OCI-M2 (cell line): Measurements from ENCODE around the gene STC2.
A peak's percentile ranks its signal among the peaks of the same experiment; 100 is the strongest.
"Not testable (repeated sequence)": the region's sequence is repeated elsewhere in the genome, so short reads cannot be mapped to it uniquely, and the experiment has no call there.

Experiments used
- DNase-seq: peaks from one replicate; lab custom pipeline; 2025; ENCODE audit not compliant: unreplicated experiment; lab: John Stamatoyannopoulos, UW

Gene STC2, protein sequence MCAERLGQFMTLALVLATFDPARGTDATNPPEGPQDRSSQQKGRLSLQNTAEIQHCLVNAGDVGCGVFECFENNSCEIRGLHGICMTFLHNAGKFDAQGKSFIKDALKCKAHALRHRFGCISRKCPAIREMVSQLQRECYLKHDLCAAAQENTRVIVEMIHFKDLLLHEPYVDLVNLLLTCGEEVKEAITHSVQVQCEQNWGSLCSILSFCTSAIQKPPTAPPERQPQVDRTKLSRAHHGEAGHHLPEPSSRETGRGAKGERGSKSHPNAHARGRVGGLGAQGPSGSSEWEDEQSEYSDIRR

DNA sequence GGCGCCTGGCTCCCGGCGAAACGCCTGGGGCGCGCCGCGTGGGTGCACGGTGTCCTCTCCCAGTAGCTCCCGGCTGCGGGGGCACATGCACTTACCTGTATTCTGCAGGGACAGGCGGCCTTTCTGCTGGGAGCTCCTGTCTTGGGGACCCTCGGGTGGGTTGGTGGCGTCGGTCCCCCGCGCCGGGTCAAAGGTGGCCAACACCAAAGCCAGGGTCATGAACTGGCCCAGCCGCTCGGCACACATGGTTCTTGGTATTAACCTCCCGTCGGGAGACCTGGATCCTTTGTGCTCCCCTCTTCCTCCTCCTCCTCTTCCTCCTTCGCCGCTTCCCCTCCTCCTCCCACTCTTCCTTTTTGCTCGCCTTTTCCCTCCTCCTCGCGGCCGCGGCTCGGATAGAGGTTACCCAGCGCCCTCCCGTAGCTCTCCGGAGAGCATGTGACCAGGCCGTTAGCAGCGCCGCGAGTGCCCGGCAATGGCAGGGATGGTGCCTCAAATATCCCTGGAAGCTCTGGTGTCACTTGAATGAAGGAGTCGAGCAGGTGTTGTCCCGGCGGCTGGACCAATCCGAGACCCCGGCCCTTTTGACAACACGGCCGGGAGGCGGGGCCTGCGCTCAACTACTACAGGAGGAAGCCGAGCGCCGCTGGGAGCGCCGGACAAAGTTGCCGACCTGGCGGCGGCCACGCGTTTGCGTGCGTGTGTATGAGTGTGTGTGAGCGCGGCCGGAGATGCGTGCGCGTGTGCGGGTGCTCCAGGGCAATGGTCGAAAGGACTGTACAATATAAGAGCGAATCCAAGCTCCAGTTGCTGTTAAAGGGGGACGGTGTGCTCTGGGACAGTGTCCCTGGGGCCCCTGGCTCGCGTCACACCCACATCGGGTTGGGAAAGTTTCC lies at the start of gene STC2:
Gene STC2, minus strand, starts transcription at position 467 of the 896 bp plus-strand sequence. Its CDS starts 221 bp downstream, at position 246.
- DNase-seq, result peak; percentile 8

- DNase-seq, result no peak
Observed at GRCh38 chr5:173371400-173371799, 43.2 kb upstream of the STC2 start.

- DNase-seq, result not testable (repeated sequence)
Observed at GRCh38 chr5:173363406-173363805, 35.2 kb upstream of the STC2 start.

GRCh38 chr5:173355561-173355960 lies 27.3 kb upstream of the STC2 start:
- no peak for DNase-seq

DNA sequence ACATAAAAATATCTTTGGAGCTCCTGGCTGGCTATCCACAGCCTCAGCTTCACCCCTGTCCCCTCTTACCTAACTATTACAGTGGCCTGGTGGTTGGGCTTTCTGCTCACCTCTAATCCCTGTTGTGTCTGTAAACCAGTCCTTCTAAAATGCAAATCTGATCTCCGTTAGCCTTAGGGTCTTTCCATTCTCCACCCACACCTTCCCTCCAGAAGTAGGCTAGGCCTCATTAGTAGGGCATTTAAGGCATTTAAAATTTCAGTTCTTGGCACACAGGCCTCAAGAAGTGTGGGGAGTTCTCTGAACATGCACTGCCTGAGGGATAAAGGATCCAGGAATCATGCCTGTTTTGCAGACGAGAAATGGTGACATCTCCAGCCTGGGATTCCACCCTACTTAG lies 26.4 kb upstream of the STC2 start:
- DNase-seq, result no peak

DNA sequence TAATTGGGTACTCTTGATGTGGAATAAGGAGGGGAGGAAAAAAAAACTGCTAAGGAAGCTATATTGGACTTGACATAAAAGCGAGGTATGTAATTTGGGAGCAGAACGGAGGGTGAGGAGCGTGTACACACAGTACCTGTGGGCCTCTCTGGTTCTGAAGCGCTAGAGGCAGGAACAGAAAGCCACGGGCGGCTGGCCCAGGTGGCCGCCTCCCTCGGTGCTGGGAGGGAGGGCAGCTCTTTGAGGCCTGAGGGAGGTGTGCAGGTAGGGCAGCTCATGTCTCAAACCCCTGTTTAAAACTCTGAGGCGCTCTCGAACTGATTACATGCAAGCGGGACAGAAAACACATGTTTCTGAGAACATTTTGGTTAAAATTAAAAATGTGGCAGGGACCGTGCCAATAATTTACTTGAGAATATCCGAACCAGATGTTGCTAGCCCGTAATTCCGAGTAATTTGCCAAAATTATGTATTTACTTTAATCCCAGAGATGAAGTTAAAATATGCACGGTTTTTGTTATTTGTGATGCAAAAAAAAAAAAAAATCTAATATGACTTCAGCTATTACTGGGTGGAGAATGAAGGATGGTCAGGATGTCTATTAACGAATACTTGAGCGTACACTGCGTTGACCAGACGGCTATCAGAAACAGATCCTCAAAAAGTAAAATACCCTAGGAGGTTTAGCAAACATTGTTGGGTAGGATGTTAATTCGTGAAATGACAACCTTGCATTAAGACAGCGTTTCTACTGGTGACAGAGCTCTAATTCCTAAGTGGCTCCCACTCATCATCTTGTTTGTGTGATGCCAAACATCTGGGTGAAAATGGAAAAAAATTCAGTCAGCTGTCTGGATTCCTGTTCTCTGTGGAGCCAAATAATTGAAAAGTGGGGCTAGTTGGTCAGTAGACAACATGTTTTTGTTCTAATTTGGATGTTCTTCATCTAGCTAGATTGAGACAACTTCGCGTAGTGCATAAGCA lies 24.4 kb upstream of the STC2 start:
- no peak for DNase-seq

GRCh38 chr5:173342813-173343755 lies 14.9 kb upstream of the STC2 start:
- DNase-seq, result no peak

GRCh38 chr5:173341961-173342430 lies 13.8 kb upstream of the STC2 start:
- no peak for DNase-seq

DNA sequence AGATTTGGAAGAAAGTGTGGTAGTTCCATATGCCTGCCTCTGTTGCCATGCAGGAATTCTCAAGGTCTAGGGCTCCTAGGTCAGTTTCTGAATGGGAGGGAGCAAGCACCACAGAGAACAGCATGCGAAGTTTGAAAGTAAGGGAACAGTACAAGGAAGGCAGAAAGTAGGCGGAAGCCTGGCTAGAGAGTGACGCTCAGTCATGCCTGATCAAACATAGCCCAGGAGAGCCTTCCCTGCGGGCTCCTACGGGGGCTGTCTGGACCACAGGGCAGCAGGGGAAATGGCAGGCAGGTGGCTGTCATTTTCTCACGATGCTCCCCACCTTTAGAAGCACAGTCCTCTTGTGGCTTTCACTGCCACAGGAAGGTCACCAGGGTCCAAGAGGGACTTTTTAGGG lies 12.8 kb upstream of the STC2 start:
- DNase-seq, result no peak

DNA sequence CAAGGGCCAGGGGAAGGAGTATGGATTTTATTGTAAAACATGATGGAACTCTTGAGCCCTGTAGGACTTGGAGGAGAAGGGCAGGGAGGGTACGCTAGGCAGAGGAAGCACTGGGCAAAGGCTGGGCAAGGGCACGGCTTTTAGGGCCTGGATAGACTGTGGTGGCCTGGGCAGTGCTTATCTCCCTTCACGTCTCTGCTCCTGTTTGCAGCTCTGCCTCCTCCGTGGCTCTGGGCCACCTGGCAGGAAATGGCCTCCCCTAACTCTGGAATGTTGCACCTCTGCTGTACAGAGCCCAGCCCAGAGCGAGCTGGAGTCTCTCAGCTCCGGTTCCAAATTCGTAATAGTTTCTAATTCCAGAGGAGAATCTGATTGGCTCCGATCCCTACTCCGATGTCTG lies 12.2 kb upstream of the STC2 start:
- DNase-seq, result no peak

DNA sequence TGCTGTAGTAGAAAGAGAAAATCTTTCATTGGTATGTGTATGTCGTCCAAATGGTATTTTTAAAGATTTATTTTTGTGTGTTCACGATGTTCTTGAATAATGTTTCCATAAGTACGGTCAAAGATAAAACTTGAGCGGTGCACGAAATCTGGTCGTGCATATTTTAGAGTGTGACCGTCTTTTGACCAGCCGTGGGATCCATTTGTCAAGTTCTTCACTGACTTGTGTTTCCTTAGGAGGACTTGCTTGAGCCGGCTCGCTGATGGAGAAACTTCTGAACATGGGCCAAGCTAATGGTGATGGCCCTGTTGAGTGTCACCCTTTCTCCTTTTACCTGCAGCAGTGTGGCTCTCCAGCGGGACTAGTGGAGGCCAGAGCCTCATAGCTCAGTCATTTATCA lies 11.1 kb upstream of the STC2 start:
- DNase-seq, result no peak

DNA sequence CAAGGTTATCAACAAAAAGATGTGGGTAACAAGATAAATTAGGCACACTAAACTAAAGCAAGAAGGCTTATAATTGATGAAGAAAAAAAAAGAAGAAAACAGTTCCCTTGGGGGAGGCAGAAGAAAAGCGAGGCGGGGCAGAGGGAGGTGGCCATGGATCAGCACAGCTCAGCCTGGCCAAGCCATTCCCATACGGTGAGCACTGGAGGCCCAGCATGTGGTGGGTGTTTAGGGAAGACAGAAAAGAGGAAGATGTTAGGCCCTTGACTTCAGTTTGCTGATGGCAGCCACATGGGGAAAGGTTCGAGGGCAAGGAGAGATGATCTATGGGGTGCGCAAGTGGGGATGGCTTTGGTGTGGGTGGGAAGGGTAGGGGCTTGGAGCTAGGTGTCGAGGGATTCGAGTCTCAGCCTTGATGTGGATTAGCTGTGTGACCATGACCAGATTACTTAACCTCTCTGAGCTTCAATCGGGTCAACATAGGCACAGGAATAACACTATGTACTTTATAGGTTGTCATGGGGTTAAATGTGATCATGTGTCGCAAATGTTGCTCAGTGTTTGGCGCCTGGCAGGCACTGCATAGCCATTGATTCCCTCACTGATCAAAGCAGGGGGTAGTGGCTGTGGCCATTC lies 10.3 kb upstream of the STC2 start:
- no peak for DNase-seq

- DNase-seq, result no peak
Observed at GRCh38 chr5:173334808-173335207, 6.6 kb upstream of the STC2 start.

DNA sequence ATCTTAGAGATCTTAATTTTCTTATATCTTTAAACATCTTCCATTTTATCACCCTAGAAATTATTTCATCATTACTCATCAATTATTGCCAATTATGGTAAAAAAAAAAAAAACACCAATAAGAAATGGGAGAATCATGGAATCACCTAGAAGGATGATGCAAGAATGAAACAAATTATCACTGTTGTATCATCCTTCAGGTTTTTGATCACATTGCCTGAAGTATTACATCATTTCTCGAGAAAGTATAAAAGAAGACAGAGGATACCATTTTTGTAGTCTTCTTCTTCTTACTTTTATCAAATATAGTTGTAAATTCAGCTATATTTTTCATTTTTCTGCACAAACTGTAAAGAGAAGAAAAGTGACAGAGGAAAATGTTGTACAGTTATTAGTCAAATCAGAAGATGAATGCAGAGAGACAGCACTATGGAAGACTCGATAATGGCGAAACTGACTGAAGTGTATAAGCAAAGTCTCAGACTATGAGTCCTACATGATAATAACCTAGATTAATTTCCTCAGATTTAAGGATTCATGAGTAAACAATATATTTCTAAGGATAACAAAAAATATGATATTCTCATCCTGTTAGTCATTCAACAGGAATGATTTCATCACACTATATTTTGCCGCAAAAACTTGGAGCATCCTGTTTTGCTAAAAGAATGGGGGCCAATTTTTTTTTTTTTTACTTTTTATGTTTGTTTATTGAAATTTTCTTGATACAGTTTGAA lies 5.9 kb upstream of the STC2 start:
- DNase-seq, result no peak

DNA sequence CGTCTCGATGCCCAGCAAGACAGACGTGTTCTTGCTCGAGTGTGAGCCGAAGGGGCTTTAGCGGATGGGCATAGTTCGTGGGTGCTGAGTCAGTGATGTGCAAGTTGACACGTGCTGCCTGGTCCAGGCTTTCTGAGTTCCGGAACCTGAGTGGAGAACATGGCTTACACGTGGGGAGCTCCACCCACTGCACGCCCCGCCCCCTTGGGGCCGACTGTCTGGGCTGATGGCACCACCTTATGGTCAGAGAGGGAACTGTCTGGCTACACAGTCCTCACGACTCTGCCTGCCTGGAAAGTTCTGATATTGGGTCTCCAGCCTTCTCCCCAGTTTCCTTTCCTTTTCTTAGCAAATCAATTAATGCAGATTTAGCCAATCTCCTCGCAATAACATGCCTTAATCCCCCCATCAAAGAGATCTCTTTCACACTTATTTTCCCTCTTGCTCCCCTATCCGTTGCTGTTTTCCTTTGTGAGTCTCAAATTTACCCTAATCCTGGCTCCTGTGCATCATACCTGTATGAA lies 3.8 kb upstream of the STC2 start:
- no peak for DNase-seq

- no peak for DNase-seq
Observed at GRCh38 chr5:173331287-173331686, 3.1 kb upstream of the STC2 start.

DNA sequence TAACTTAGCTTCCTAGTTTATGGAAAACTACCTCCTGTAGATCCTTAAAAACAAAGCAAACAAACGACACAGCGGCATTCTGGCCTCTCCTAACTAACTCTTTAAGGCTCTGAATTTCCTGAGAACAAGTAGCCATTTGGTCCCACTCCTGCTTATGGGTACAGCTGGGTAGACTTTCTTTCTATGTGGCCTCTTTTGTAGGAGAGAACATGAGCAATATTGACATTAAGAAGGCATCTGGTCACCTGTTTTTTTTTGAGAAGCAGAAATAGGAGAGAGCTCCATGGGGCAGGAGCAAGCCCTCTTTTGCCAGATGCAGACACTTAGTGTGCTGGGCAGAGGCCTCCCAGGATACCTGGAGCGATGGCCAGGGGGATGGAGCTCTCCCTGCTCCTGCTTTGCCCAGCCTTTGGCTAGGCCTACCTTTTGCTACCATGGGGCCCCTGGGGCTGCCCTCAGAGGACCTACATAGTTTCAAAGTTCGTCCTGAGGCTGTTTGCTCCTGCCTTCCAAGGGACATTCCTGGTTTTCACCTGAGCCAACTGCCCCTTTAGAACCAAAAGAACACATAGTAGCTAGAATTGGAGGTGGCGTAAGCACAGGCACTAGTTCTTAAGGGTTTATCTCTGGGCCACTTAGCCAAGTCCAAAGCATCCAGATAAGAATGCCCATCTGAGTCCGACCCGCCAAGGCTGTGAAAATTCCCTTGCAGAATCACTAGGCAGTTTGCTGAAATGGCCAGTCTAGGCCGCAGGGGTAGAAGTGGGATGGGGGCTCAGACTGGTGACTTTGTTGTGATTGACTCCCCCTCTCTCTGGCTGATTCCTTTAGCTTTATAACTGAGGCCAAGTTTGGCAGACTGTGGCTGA lies 2.4 kb upstream of the STC2 start:
- DNase-seq, result no peak
